GM06990 (cell line): Measurements from ENCODE around the gene STXBP6.

ENCODE experiments used
- DNase-seq: peaks from one replicate; pipeline ENCODE4 v3.0.0-alpha.2; 2011; ENCODE audit not compliant: insufficient read length; ENCODE audit errors: extremely low read depth
- H3K27me3 ChIP-seq: replicated peaks from 2 replicates; pipeline ENCODE4 v1.6.0; 2011; ENCODE audit warnings: low read length; ENCODE audit not compliant: control insufficient read depth, insufficient read depth
- H3K36me3 ChIP-seq: 2 replicates; pipeline ENCODE4 v1.5.1; 2011; ENCODE audit warnings: low read length; ENCODE audit not compliant: control insufficient read depth, insufficient read depth
- H3K4me3 ChIP-seq: replicated peaks from 2 replicates; pipeline ENCODE4 v1.5.1; 2011; ENCODE audit warnings: low read depth, mild to moderate bottlenecking, control low read depth, low read length
- CTCF ChIP-seq: IDR thresholded peaks from 2 replicates; pipeline ENCODE4 v1.5.1; 2011; ENCODE audit warnings: low read length, control low read depth, mild to moderate bottlenecking, inconsistent platforms; ENCODE audit not compliant: insufficient read depth, poor library complexity, severe bottlenecking

Gene STXBP6

GRCh38 chr14:24861083-24861630 lies 188.8 kb downstream of the STXBP6 start:
- Histone ChIP-seq H3K36me3 (no peaks in the 10 kb centered on the region), H3K4me3 (no peak overlapping the region), H3K27me3 (no peaks in the 10 kb centered on the region)
- no peak for TF ChIP-seq CTCF
- DNase-seq: no peak

- TF ChIP-seq CTCF: no peak
- no peak for DNase-seq
- Histone ChIP-seq H3K36me3 (no peaks in the 10 kb centered on the region), H3K4me3 (no peak overlapping the region), H3K27me3 (no peaks in the 10 kb centered on the region; the same call in 1 of the 2 replicates)
Observed at GRCh38 chr14:24859559-24859958, 190.4 kb downstream of the STXBP6 start.

GRCh38 chr14:24858684-24859083 lies 191.3 kb downstream of the STXBP6 start:
- Histone ChIP-seq H3K4me3 (no peak overlapping the region), H3K27me3 (no peaks in the 10 kb centered on the region; the same call in 1 of the 2 replicates), H3K36me3 (no peaks in the 10 kb centered on the region)
- TF ChIP-seq CTCF: no peak
- DNase-seq: no peak

- no peak for DNase-seq
- Histone ChIP-seq H3K4me3 (no peak overlapping the region), H3K27me3 (no peaks in the 10 kb centered on the region; the same call in 1 of the 2 replicates), H3K36me3 (no peaks in the 10 kb centered on the region)
- TF ChIP-seq CTCF: no peak
Observed at GRCh38 chr14:24858052-24858451, 191.9 kb downstream of the STXBP6 start.

GRCh38 chr14:24857277-24857676 lies 192.7 kb downstream of the STXBP6 start:
- DNase-seq: no peak
- no peaks in the 10 kb centered on the region for H3K36me3 ChIP-seq
- H3K27me3 ChIP-seq: no peaks in the 10 kb centered on the region; the same call in 1 of the 2 replicates
- TF ChIP-seq CTCF: no peak
- no peak overlapping the region for H3K4me3 ChIP-seq

- H3K27me3 ChIP-seq: no peaks in the 10 kb centered on the region; the same call in 1 of the 2 replicates
- TF ChIP-seq CTCF: no peak
- no peak for DNase-seq
- H3K4me3 ChIP-seq: no peak overlapping the region
- no peaks in the 10 kb centered on the region for H3K36me3 ChIP-seq
Observed at GRCh38 chr14:24853446-24853845, 196.5 kb downstream of the STXBP6 start.
